ENCODE measurements around the gene BACE2. TPM values are rescaled to one million over a fixed set of nuclear protein-coding genes. Genes with fewer than 3 reads are reported as not detected.

BACE2 gene
- total RNA-seq, 2 donors from 2014 or later, result 9.1 to 16.7 TPM

DNA sequence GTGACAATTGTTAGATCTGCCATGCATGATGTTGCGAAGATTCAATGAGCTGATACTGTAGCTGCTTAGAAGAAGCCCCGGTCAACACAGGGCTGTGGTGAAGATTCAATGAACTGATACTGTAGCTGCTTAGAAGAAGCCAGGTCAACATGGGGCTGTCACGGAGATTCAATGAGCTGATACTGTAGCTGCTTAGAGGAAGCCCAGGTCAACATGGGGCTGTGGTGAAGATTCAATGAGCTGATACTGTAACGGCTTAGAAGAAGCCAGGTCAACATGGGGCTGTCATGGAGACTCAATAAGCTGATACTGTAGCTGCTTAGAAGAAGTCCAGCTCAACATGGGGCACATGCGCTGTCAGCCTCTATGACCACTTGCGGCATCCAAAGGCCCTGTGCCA is 18.8 kb upstream of the BACE2 start:
- Histone ChIP-seq H3K9me3 (ENCODE audit: control insufficient read depth, low read length) (no peaks in the 10 kb centered on the region), H3K4me3 (ENCODE audit: low read length) (no peak overlapping the region), H3K27me3 (ENCODE audit: control insufficient read depth, insufficient read depth, low read length, poor library complexity, severe bottlenecking) (no peaks in the 10 kb centered on the region), H3K4me1 (ENCODE audit: control insufficient read depth, insufficient read depth, low read length) (peaks cover 5% of the 10 kb centered on the region), H3K36me3 (ENCODE audit: control insufficient read depth, insufficient read depth, low read length) (no peaks in the 10 kb centered on the region), H3K27ac (ENCODE audit: low read depth, low read length) (no peak overlapping the region), H3K9ac (ENCODE audit: extremely low read depth, low read length, poor library complexity, severe bottlenecking) (no peak overlapping the region)
- H3K36me3 Mint-ChIP-seq (ENCODE audit: low read depth), result no peaks in the 10 kb centered on the region
- H3K27me3 Mint-ChIP-seq (ENCODE audit: insufficient read depth), result peaks cover 33% of the 10 kb centered on the region
- peaks cover 8% of the 10 kb centered on the region for H3K4me1 Mint-ChIP-seq
- WGBS, 2 experiments (ENCODE audit: insufficient coverage in 1 of 2, insufficient read length in 1 of 2), result 75 to 88% methylated on average over 6 of the region's 6 CpGs
- peak; percentile 29 for DNase-seq
- no peak for TF ChIP-seq CTCF (conservative IDR thresholded peaks at IDR 0.05)
- no peak overlapping the region for H3K4me3 Mint-ChIP-seq
- H3K9me3 Mint-ChIP-seq, result no peaks in the 10 kb centered on the region
- H3K27ac Mint-ChIP-seq, result no peak overlapping the region

- peaks cover 10% of the 10 kb centered on the region for H3K4me1 ChIP-seq (ENCODE audit: control insufficient read depth, insufficient read depth, low read length)
- no peak overlapping the region for H3K27ac ChIP-seq (ENCODE audit: low read depth, low read length)
- H3K36me3 ChIP-seq (ENCODE audit: control insufficient read depth, insufficient read depth, low read length), result no peaks in the 10 kb centered on the region
- no peaks in the 10 kb centered on the region for H3K27me3 ChIP-seq (ENCODE audit: control insufficient read depth, insufficient read depth, low read length, poor library complexity, severe bottlenecking)
- WGBS, 2 experiments (ENCODE audit: insufficient coverage in 1 of 2, insufficient read length in 1 of 2), result 100% methylated on average over 1 of the region's 1 CpG; no CpG with 5 or more reads in 1 of the 2 experiments
- H3K4me3 Mint-ChIP-seq, result no peak overlapping the region
- H3K27ac Mint-ChIP-seq, result no peak overlapping the region
- H3K36me3 Mint-ChIP-seq (ENCODE audit: low read depth), result no peaks in the 10 kb centered on the region
- TF ChIP-seq CTCF (conservative IDR thresholded peaks at IDR 0.05), result no peak
- peaks cover 12% of the 10 kb centered on the region for H3K4me1 Mint-ChIP-seq
- peaks cover 36% of the 10 kb centered on the region for H3K27me3 Mint-ChIP-seq (ENCODE audit: insufficient read depth)
- H3K9me3 ChIP-seq (ENCODE audit: control insufficient read depth, low read length), result no peaks in the 10 kb centered on the region
- no peaks in the 10 kb centered on the region for H3K9me3 Mint-ChIP-seq
- H3K4me3 ChIP-seq (ENCODE audit: low read length), result no peak overlapping the region
- no peak for DNase-seq
- no peak overlapping the region for H3K9ac ChIP-seq (ENCODE audit: extremely low read depth, low read length, poor library complexity, severe bottlenecking)
Measured at GRCh38 chr21:41152147-41152546, 15.8 kb upstream of the BACE2 start.

- Histone ChIP-seq H3K9ac (ENCODE audit: extremely low read depth, low read length, poor library complexity, severe bottlenecking) (no peak overlapping the region), H3K27me3 (ENCODE audit: control insufficient read depth, insufficient read depth, low read length, poor library complexity, severe bottlenecking) (no peaks in the 10 kb centered on the region), H3K9me3 (ENCODE audit: control insufficient read depth, low read length) (peaks cover 6% of the 10 kb centered on the region), H3K4me1 (ENCODE audit: control insufficient read depth, insufficient read depth, low read length) (peaks cover 4% of the 10 kb centered on the region), H3K27ac (ENCODE audit: low read depth, low read length) (no peak overlapping the region), H3K4me3 (ENCODE audit: low read length) (no peak overlapping the region), H3K36me3 (ENCODE audit: control insufficient read depth, insufficient read depth, low read length) (no peaks in the 10 kb centered on the region)
- H3K27me3 Mint-ChIP-seq (ENCODE audit: insufficient read depth), result peaks cover 32% of the 10 kb centered on the region
- no peak overlapping the region for H3K27ac Mint-ChIP-seq
- H3K4me3 Mint-ChIP-seq, result no peak overlapping the region
- no peak for DNase-seq
- H3K4me1 Mint-ChIP-seq, result peaks cover 6% of the 10 kb centered on the region
- no peaks in the 10 kb centered on the region for H3K36me3 Mint-ChIP-seq (ENCODE audit: low read depth)
- TF ChIP-seq CTCF (conservative IDR thresholded peaks at IDR 0.05), result no peak
- peaks cover 8% of the 10 kb centered on the region for H3K9me3 Mint-ChIP-seq
Measured at GRCh38 chr21:41153443-41153842, 14.5 kb upstream of the BACE2 start.

All from endodermal cell (in vitro differentiated cells).